C4-2B (cell line): ENCODE data around the gene PRR5L.

Experiments used
- H3K27ac ChIP-seq: fragments of 450-650 bp; 2 replicates; pipeline ENCODE4 v1.5.1; 2017
- ZFX ChIP-seq: fragments of 450-650 bp; IDR thresholded peaks from 2 replicates; pipeline ENCODE4 v1.6.1; 2017
- TF ChIP-seq, protein P1 (sequence below): fragments of 450-650 bp; conservative IDR thresholded peaks from 2 replicates; pipeline ENCODE4 v1.5.1; 2017; ENCODE audit warnings: mild to moderate bottlenecking

PRR5L gene

GRCh38 chr11:36405585-36406367 is 109.7 kb downstream of the PRR5L start:
- TF ChIP-seq, protein P1, sequence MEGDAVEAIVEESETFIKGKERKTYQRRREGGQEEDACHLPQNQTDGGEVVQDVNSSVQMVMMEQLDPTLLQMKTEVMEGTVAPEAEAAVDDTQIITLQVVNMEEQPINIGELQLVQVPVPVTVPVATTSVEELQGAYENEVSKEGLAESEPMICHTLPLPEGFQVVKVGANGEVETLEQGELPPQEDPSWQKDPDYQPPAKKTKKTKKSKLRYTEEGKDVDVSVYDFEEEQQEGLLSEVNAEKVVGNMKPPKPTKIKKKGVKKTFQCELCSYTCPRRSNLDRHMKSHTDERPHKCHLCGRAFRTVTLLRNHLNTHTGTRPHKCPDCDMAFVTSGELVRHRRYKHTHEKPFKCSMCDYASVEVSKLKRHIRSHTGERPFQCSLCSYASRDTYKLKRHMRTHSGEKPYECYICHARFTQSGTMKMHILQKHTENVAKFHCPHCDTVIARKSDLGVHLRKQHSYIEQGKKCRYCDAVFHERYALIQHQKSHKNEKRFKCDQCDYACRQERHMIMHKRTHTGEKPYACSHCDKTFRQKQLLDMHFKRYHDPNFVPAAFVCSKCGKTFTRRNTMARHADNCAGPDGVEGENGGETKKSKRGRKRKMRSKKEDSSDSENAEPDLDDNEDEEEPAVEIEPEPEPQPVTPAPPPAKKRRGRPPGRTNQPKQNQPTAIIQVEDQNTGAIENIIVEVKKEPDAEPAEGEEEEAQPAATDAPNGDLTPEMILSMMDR = no peak
- TF ChIP-seq ZFX = no peak
- no peak overlapping the region for H3K27ac ChIP-seq

DNA sequence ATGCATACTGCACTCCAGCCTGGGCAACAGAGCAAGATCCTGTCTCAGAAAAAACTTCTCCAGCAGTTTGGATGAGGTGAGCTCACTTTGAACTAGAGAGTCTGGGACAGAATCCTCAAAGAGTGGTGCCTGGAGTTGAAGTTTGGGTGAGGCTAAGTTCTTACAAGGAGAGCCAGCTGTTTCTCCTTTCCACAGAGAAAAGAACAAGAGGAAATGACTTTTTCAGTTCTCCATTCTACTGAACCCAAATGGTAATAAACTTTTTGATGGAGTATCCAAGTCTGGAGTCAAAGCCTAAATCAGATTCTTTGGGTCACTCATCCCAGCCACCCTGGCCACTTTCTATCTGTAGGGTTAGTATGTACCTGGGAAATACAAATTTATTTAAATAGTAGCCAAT is 111.3 kb downstream of the PRR5L start:
- no peak overlapping the region for H3K27ac ChIP-seq
- TF ChIP-seq, protein P1 = no peak
- TF ChIP-seq ZFX = no peak

GRCh38 chr11:36408498-36409136 is 112.5 kb downstream of the PRR5L start:
- H3K27ac ChIP-seq = no peak overlapping the region

DNA sequence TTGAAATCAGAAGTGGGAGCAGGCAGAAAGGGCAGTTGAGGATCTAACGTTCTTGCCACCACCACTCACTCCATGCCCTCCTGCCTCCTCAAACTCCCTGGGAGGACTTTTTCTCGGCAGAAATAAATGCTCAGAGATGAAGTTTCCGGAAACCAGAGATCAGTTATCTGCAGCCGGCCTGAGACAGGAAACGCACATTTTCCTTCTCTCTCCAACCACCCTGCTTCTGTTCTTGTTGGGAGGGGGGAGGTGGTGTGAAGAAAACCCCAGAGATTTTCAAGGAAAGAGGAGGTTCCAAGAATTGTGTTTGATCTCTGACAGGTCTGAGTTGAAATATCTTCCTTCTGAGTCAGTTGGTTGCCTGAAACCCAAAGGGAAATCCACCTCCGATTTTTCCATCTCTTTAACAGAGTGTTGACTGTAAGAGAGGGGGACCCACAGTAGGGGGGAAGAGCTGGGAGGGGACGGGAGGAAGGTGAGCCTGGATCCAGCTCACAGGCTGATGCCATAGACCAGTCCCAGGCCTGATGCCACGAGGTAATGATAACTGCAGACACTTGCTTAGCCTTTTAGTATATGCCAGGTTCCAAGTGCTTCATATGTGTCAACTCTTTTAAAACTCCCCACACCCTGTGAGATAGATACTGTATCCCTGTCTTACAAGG is 113.2 kb downstream of the PRR5L start:
- no peak overlapping the region for H3K27ac ChIP-seq

More at GRCh38 chr11:36408498-36409136, 112.5 kb downstream of the PRR5L start:
- TF ChIP-seq ZFX = no peak
- TF ChIP-seq, protein P1 = no peak

GRCh38 chr11:36411202-36411640 is 115.1 kb downstream of the PRR5L start:
- no peak for TF ChIP-seq ZFX
- TF ChIP-seq, protein P1 = no peak
- no peak overlapping the region for H3K27ac ChIP-seq

More for the DNA sequence above, 113.2 kb downstream of the PRR5L start:
- TF ChIP-seq, protein P1 = no peak
- TF ChIP-seq ZFX = no peak

GRCh38 chr11:36412781-36413383 is 116.8 kb downstream of the PRR5L start:
- TF ChIP-seq ZFX = no peak
- TF ChIP-seq, protein P1 = no peak
- no peak overlapping the region for H3K27ac ChIP-seq
